Neural progenitor cell (in vitro differentiated cells): Measurements from ENCODE around the gene NFASC. TPM values are rescaled to one million over a fixed set of nuclear protein-coding genes. Genes with fewer than 3 reads are reported as not detected.

Experiments
- DNase-seq: peaks from one replicate; pipeline ENCODE4 v3.0.0-alpha.2; 2016; ENCODE audit warnings: low spot score
- H2AFZ ChIP-seq: fragments of 200-600 bp; sonication (generic); replicated peaks from 2 replicates; pipeline ENCODE4 v1.6.1; 2016; ENCODE audit warnings: antibody characterized with exemption
- H3F3A ChIP-seq: fragments of 200-600 bp; sonication (generic); 2 replicates; pipeline ENCODE4 v1.6.1; 2016; ENCODE audit warnings: antibody characterized with exemption, low read depth
- H3K27ac ChIP-seq: fragments of 200-600 bp; sonication (generic); 2 replicates; pipeline ENCODE4 v1.5.1; 2016; ENCODE audit warnings: mild to moderate bottlenecking
- H3K27me3 ChIP-seq: fragments of 200-600 bp; sonication (generic); 2 replicates; pipeline ENCODE4 v1.6.1; 2016; ENCODE audit warnings: mild to moderate bottlenecking, moderate library complexity
- H3K36me3 ChIP-seq: fragments of 200-600 bp; sonication (generic); 2 replicates; pipeline ENCODE4 v1.5.1; 2016
- H3K4me1 ChIP-seq: fragments of 200-600 bp; sonication (generic); 2 replicates; pipeline ENCODE4 v1.6.1; 2016; ENCODE audit warnings: mixed run types
- H3K4me2 ChIP-seq: fragments of 200-600 bp; sonication (generic); 2 replicates; pipeline ENCODE4 v1.6.1; 2016
- H3K4me3 ChIP-seq: fragments of 200-600 bp; sonication (generic); 2 replicates; pipeline ENCODE4 v1.5.1; 2016
- H3K79me2 ChIP-seq: fragments of 200-600 bp; sonication (generic); 2 replicates; pipeline ENCODE4 v1.6.1; 2016; ENCODE audit warnings: low read depth
- H3K9ac ChIP-seq: fragments of 200-600 bp; sonication (generic); 2 replicates; pipeline ENCODE4 v1.6.1; 2016
- H3K9me3 ChIP-seq: fragments of 200-600 bp; sonication (generic); 2 replicates; pipeline ENCODE4 v1.5.1; 2016; ENCODE audit warnings: low read depth
- H4K20me1 ChIP-seq: fragments of 200-600 bp; sonication (generic); 2 replicates; pipeline ENCODE4 v1.6.1; 2016; ENCODE audit warnings: low read depth
- H3K27ac Mint-ChIP-seq: 3 replicates; pipeline ENCODE4 v1.8.0; 2021; ENCODE audit warnings: mixed read lengths
- H3K27me3 Mint-ChIP-seq: 2 replicates; pipeline ENCODE4 v1.8.0; 2022; ENCODE audit warnings: low read depth, mild to moderate bottlenecking, inconsistent platforms, moderate library complexity, mixed read lengths; ENCODE audit not compliant: insufficient read depth
- H3K36me3 Mint-ChIP-seq: 3 replicates; pipeline ENCODE4 v1.8.0; 2021; ENCODE audit warnings: mixed read lengths
- H3K4me1 Mint-ChIP-seq: 3 replicates; pipeline ENCODE4 v1.8.0; 2021; ENCODE audit warnings: mixed read lengths
- H3K4me3 Mint-ChIP-seq: 3 replicates; pipeline ENCODE4 v1.8.0; 2021; ENCODE audit warnings: mild to moderate bottlenecking, moderate library complexity, mixed read lengths
- H3K9me3 Mint-ChIP-seq: 3 replicates; pipeline ENCODE4 v1.8.0; 2020; ENCODE audit warnings: mixed read lengths
- CTCF ChIP-seq: fragments of 200-600 bp; sonication (generic); IDR thresholded peaks from 2 replicates; pipeline ENCODE4 v1.5.1; 2017; ENCODE audit warnings: antibody characterized with exemption, mild to moderate bottlenecking
- EZH2 ChIP-seq: fragments of 200-600 bp; sonication (generic); IDR thresholded peaks from 2 replicates; pipeline ENCODE4 v1.6.1; 2017; ENCODE audit warnings: antibody characterized with exemption, mild to moderate bottlenecking, moderate library complexity
- EZH2phosphoT487 ChIP-seq: fragments of 200-600 bp; sonication (generic); IDR thresholded peaks from 2 replicates; pipeline ENCODE4 v1.6.1; 2017; ENCODE audit warnings: antibody characterized with exemption
- total RNA-seq: library from RNA; depleted of rRNA; stranded (reverse); fragments of >200 nt; gene quantifications from 2 replicates; pipeline ENCODE4 v1.2.3, GENCODE V29; 2015; ENCODE audit warnings: low replicate concordance

NFASC gene
- total RNA-seq, 1 donor from 2014 or later: 2.5 TPM

- Histone ChIP-seq H4K20me1 (no peaks in the 10 kb centered on the region), H3K79me2 (no peaks in the 10 kb centered on the region), H3K27ac (no peak overlapping the region), H3K4me2 (no peak overlapping the region), H3K36me3 (no peaks in the 10 kb centered on the region), H3K4me1 (peaks cover 11% of the 10 kb centered on the region), H3F3A (peaks cover 7% of the 10 kb centered on the region), H3K9me3 (no peaks in the 10 kb centered on the region), H2AFZ (no peak overlapping the region), H3K4me3 (no peak overlapping the region), H3K27me3 (no peaks in the 10 kb centered on the region), H3K9ac (no peak overlapping the region)
- no peaks in the 10 kb centered on the region for H3K9me3 Mint-ChIP-seq
- no peak overlapping the region for H3K4me3 Mint-ChIP-seq
- H3K4me1 Mint-ChIP-seq: peaks cover 32% of the 10 kb centered on the region
- no peak for DNase-seq
- TF ChIP-seq EZH2phosphoT487: no peak
- TF ChIP-seq EZH2: no peak
- no peak for TF ChIP-seq CTCF
- peaks cover 13% of the 10 kb centered on the region for H3K27me3 Mint-ChIP-seq
- H3K36me3 Mint-ChIP-seq: no peaks in the 10 kb centered on the region
- H3K27ac Mint-ChIP-seq: peak overlapping the region; percentile 9
Observed at GRCh38 chr1:205059660-205060059, 189.0 kb downstream of the NFASC start.

- TF ChIP-seq CTCF: no peak
- TF ChIP-seq EZH2: no peak
- TF ChIP-seq EZH2phosphoT487: no peak
- Mint-ChIP-seq H3K9me3 (no peaks in the 10 kb centered on the region), H3K27ac (no peak overlapping the region), H3K4me1 (peaks cover 27% of the 10 kb centered on the region), H3K27me3 (peaks cover 13% of the 10 kb centered on the region), H3K4me3 (no peak overlapping the region), H3K36me3 (no peaks in the 10 kb centered on the region)
- Histone ChIP-seq H4K20me1 (no peaks in the 10 kb centered on the region), H3K27ac (no peak overlapping the region), H3K4me2 (no peak overlapping the region), H3K36me3 (no peaks in the 10 kb centered on the region), H3K9me3 (no peaks in the 10 kb centered on the region), H2AFZ (no peak overlapping the region), H3K4me3 (no peak overlapping the region), H3K79me2 (no peaks in the 10 kb centered on the region), H3F3A (peaks cover 7% of the 10 kb centered on the region), H3K4me1 (peaks cover 11% of the 10 kb centered on the region), H3K9ac (no peak overlapping the region), H3K27me3 (no peaks in the 10 kb centered on the region)
- no peak for DNase-seq
Observed at GRCh38 chr1:205060746-205061145, 190.1 kb downstream of the NFASC start.

- Histone ChIP-seq H3K27ac (no peak overlapping the region), H3K4me1 (peaks cover 8% of the 10 kb centered on the region), H3K4me2 (no peak overlapping the region), H2AFZ (peak overlapping the region; percentile 46), H3F3A (peaks cover 5% of the 10 kb centered on the region), H3K27me3 (no peaks in the 10 kb centered on the region), H3K4me3 (no peak overlapping the region), H4K20me1 (no peaks in the 10 kb centered on the region), H3K9me3 (no peaks in the 10 kb centered on the region), H3K36me3 (no peaks in the 10 kb centered on the region), H3K79me2 (no peaks in the 10 kb centered on the region), H3K9ac (no peak overlapping the region)
- H3K4me1 Mint-ChIP-seq: peaks cover 23% of the 10 kb centered on the region
- DNase-seq: no peak
- no peaks in the 10 kb centered on the region for H3K9me3 Mint-ChIP-seq
- no peak overlapping the region for H3K4me3 Mint-ChIP-seq
- H3K27ac Mint-ChIP-seq: peak overlapping the region; percentile 53
- H3K27me3 Mint-ChIP-seq: peaks cover 15% of the 10 kb centered on the region
- H3K36me3 Mint-ChIP-seq: no peaks in the 10 kb centered on the region
- TF ChIP-seq EZH2 (no peak), CTCF (no peak), EZH2phosphoT487 (no peak)
Observed at GRCh38 chr1:205061227-205061626, 190.6 kb downstream of the NFASC start.
